ENCODE measurements around the gene PKDCC. TPM values are rescaled to one million over a fixed set of nuclear protein-coding genes. Genes with fewer than 3 reads are reported as not detected.

PKDCC gene
- total RNA-seq, 1 donor from 2014 or later, result 89.2 TPM

DNA sequence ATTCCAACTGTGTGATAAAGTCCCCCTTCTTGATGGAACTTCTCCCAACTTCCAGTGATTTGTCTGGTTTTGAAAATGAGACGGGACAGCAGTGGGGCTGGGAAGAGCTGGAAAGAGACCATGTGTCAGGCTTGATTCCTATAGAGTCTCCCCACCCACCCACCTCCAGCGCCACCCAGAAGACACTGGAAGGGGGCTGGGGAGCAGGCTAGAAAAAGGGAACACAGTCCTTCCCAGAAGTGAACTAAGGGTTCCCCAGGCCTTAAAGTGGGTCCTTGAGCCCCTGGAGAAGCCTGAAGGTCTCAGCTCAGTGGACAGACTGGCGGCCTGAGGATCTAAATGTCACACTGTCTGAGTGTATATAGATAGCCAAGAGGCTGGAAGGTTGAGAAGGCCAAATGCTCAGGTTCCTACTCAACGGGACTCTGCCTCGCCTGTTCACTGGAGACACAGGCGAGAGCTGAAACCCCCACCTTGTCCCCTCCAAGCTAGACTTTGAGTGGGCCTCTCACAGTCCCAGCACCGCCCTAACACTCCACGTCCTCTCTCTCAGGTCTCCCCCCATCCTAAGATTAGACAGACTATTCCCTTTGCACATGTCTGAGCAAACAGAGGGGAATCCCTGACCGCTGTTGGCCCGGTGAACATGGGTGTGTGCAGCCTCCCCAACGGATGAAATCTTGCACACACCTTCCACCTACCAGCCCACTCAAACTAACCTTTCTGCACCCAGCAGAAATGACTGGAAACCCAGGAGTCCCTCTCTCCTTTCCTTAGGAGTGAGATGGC lies 1.6 kb downstream of the PKDCC start:
- Histone ChIP-seq H3K9ac (ENCODE audit: low read depth in 1 of 3, low read length in 3 of 3) (peak overlapping the region; percentile 79 to 99 (median 97)), H3K27me3 (ENCODE audit: control insufficient read depth in 3 of 3, insufficient read depth in 3 of 3, low read length in 3 of 3) (no peaks in the 10 kb centered on the region)

DNA sequence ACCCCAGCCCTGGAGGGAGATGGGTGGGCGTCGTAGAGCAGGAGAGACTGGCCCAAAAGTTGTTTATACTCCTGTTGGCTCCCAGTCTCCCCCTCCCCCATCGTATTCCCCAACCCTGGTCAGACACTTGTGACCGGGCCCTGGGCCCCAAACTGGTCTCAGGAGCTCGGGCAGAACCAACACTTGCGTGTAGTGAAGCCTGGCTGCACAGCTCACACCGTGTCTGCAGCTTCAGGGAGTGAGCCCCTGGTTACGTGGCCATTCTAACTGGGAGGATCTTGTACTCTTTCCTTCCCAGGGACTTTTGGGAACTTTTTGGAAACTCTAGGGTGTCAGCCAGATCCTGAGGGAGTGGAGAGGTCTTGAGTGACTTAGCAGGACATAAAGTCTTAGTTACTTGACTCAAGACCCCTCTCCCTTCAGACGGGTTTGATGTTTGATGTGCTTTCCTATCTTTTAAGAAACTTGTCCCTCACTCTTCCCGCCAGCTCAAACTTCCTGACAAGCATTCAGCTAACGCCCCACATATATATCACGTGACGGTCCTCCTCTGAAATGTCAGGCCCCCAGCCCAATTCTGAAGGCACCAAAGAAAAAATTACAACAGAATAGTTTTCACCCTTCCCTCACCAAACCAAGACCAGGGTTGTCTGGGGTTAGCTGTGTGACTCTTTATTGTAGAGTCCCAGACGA lies 2.3 kb downstream of the PKDCC start:
- no peaks in the 10 kb centered on the region for H3K9me3 ChIP-seq (ENCODE audit: control insufficient read depth in 3 of 3, low read length in 3 of 3)
- no peaks in the 10 kb centered on the region for H3K27me3 ChIP-seq (ENCODE audit: control insufficient read depth in 3 of 3, insufficient read depth in 3 of 3, low read length in 3 of 3)
- H3K4me1 ChIP-seq (ENCODE audit: control insufficient read depth in 3 of 3, insufficient read depth in 3 of 3, low read length in 3 of 3), result peaks cover 57 to 66% (median 63%) of the 10 kb centered on the region in 3 donors
- H3K9ac ChIP-seq (ENCODE audit: low read depth in 1 of 3, low read length in 3 of 3), result peak overlapping the region; percentile 79 to 99 (median 97)
- peak overlapping the region; percentile 95 for H3K27ac ChIP-seq (ENCODE audit: low read depth, low read length)
- peak overlapping the region; percentile 69 to 98 (median 95) for H3K4me3 ChIP-seq (ENCODE audit: low read length in 3 of 3)
- H3K36me3 ChIP-seq (ENCODE audit: control insufficient read depth in 3 of 3, insufficient read depth in 3 of 3, low read length in 3 of 3), result peaks cover 14 to 22% (median 18%) of the 10 kb centered on the region in 3 donors

More for the DNA sequence above, 1.6 kb downstream of the PKDCC start:
- peak overlapping the region; percentile 95 for H3K27ac ChIP-seq (ENCODE audit: low read depth, low read length)
- H3K36me3 ChIP-seq (ENCODE audit: control insufficient read depth in 3 of 3, insufficient read depth in 3 of 3, low read length in 3 of 3), result peaks cover 8 to 16% (median 13%) of the 10 kb centered on the region in 3 donors
- H3K9me3 ChIP-seq (ENCODE audit: control insufficient read depth in 3 of 3, low read length in 3 of 3), result no peaks in the 10 kb centered on the region
- peaks cover 50 to 58% (median 55%) of the 10 kb centered on the region in 3 donors for H3K4me1 ChIP-seq (ENCODE audit: control insufficient read depth in 3 of 3, insufficient read depth in 3 of 3, low read length in 3 of 3)
- H3K4me3 ChIP-seq (ENCODE audit: low read length in 3 of 3), result peak overlapping the region; percentile 69 to 98 (median 95)

DNA sequence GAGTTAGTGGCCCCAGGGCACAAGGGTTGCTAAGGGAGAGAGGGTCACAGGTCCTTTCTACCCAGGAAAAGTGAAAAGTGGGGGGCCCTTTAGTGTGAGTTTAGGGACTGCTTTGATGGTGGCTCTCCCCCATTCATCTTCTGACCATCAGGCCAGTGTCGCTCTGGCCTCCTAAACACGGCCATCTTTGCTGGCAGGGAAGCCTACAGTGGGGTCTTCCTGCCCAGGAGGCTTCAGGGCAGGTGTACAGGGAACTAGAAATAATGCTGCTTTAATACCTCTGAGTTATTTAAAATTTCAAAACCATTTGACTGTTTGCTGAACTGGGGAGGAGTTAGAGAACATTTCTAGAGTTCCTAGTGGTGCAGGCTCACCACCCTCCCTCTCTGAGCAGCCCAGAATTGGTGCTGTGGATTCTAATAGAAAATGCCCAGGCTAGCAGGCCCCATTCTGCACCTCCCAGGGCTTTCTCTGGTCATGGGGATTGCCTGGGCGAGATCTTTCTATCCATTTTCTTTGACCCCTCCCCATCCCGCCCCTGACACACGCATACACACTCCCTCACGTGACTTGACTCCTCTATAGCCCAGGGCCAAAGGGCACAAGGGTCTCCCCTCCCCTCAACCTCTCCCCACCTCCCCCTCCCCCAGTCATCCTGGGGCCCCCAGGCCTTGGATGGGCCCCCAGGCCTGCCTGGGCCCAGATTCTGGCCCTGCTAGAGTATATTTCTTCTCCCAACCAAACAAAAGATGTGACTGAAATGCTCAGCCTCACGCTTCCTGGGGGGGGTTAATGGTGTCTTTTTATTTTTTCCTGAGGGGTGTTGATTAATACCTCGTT lies 3.1 kb downstream of the PKDCC start:
- Histone ChIP-seq H3K9ac (ENCODE audit: low read depth in 1 of 3, low read length in 3 of 3) (peak overlapping the region; percentile 79 to 99 (median 97)), H3K36me3 (ENCODE audit: control insufficient read depth in 3 of 3, insufficient read depth in 3 of 3, low read length in 3 of 3) (peaks cover 21 to 29% (median 22%) of the 10 kb centered on the region in 3 donors), H3K4me1 (ENCODE audit: control insufficient read depth in 3 of 3, insufficient read depth in 3 of 3, low read length in 3 of 3) (peaks cover 61 to 73% (median 68%) of the 10 kb centered on the region in 3 donors), H3K9me3 (ENCODE audit: control insufficient read depth in 3 of 3, low read length in 3 of 3) (no peaks in the 10 kb centered on the region), H3K27me3 (ENCODE audit: control insufficient read depth in 3 of 3, insufficient read depth in 3 of 3, low read length in 3 of 3) (no peaks in the 10 kb centered on the region), H3K4me3 (ENCODE audit: low read length in 3 of 3) (peak overlapping the region; percentile 69 to 98 (median 95)), H3K27ac (ENCODE audit: low read depth, low read length) (peak overlapping the region; percentile 95)

DNA sequence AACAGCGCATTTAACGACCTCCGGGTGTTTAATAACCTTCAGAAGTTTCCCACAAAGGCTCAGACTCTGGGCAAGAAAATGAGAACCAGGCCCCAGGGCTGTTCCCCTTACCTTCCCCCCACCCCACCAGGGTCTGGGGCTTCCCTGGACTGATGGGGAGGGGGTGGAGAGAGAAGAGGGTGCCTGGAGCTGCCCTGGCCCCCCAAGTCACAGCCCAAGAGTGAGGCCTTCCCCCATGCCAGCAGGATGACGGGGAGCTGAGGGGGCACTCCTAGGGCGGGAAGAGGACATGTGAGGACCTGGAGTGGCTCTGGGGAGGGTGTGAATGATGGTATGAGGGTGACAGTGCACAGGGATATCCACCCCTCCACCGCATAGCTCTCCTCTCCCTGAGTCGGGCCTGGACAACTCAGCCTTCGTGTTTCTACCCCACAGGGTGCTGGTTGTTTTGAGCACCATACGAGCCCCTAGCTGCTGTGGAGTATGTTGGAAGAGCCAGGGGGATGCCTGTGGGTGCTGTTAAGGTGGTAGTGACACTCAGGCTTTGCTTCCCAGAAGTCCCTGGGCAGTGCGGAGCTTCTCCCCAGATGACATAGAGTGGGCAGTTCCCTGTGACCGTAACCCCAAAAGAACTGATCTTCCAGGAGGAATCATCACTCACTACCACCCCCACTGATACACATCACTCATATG lies 3.9 kb downstream of the PKDCC start:
- Histone ChIP-seq H3K27ac (ENCODE audit: low read depth, low read length) (peak overlapping the region; percentile 95), H3K27me3 (ENCODE audit: control insufficient read depth in 3 of 3, insufficient read depth in 3 of 3, low read length in 3 of 3) (no peaks in the 10 kb centered on the region), H3K36me3 (ENCODE audit: control insufficient read depth in 3 of 3, insufficient read depth in 3 of 3, low read length in 3 of 3) (peaks cover 22 to 36% (median 29%) of the 10 kb centered on the region in 3 donors), H3K4me1 (ENCODE audit: control insufficient read depth in 3 of 3, insufficient read depth in 3 of 3, low read length in 3 of 3) (peaks cover 65 to 74% (median 69%) of the 10 kb centered on the region in 3 donors), H3K4me3 (ENCODE audit: low read length in 3 of 3) (peak overlapping the region; percentile 66 to 98 (median 95)), H3K9ac (ENCODE audit: low read depth in 1 of 3, low read length in 3 of 3) (peak overlapping the region; percentile 79 to 99 (median 97)), H3K9me3 (ENCODE audit: control insufficient read depth in 3 of 3, low read length in 3 of 3) (no peaks in the 10 kb centered on the region)

DNA sequence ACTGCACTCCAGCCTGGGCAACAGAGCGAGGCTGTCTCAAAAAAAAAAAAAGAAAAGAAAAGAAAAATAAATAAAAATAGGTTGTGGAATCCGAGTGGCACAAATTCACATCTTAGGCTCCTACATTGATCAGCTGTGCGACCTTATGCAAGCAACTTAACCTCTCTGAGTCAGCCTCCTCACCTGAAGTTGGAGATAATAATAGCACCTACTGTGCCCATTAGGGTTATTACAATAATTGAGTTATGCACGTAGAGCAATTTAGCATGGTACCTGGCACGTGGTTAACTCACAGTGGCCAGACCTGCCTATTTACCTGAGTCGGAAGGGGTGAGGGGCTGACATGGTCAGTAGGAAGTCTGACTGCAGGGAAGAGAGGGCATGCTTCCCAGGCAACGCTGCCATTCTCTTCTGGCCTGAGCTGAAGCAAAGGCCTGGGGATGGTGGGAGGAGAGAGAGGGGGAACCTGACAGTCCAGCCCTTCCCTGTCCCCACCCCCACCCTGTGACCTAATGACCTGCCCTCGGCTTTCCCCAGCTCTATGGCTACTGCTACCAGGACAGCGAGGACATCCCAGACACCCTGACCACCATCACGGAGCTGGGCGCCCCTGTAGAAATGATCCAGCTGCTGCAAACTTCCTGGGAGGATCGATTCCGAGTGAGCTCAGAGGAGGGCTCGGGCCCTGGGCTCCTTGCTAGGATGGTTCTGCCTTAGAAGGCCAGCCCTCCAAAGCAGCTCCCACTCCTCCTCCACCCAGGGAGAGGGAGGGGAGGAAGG lies 5.1 kb downstream of the PKDCC start:
- H3K4me1 ChIP-seq (ENCODE audit: control insufficient read depth in 3 of 3, insufficient read depth in 3 of 3, low read length in 3 of 3), result peaks cover 72 to 81% (median 76%) of the 10 kb centered on the region in 3 donors

DNA sequence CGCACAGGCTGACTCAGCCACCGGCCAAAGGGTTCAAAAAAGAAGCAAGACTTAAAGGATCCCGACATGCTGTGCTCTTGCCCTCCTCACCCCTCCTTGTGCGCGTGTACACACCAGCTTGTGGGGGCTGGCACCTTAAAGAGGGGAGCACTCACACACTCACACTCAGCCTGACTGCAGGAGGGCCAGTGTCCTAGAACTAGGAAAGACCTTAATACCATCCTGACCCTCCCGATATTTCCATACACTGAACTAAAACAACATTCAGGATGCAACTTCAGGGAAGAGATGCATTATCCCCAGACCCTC lies 5.6 kb downstream of the PKDCC start:
- Histone ChIP-seq H3K36me3 (ENCODE audit: control insufficient read depth in 3 of 3, insufficient read depth in 3 of 3, low read length in 3 of 3) (peaks cover 37 to 52% (median 44%) of the 10 kb centered on the region in 3 donors), H3K9ac (ENCODE audit: low read depth in 1 of 3, low read length in 3 of 3) (peak overlapping the region; percentile 66 to 83 (median 79)), H3K4me3 (ENCODE audit: low read length in 3 of 3) (peak overlapping the region; percentile 49 to 63 (median 60))

More for the DNA sequence above, 5.1 kb downstream of the PKDCC start:
- H3K9me3 ChIP-seq (ENCODE audit: control insufficient read depth in 3 of 3, low read length in 3 of 3), result no peaks in the 10 kb centered on the region
- H3K4me3 ChIP-seq (ENCODE audit: low read length in 3 of 3), result peak overlapping the region; percentile 49 to 63 (median 60)
- peak overlapping the region; percentile 95 for H3K27ac ChIP-seq (ENCODE audit: low read depth, low read length)
- H3K27me3 ChIP-seq (ENCODE audit: control insufficient read depth in 3 of 3, insufficient read depth in 3 of 3, low read length in 3 of 3), result no peaks in the 10 kb centered on the region
- peaks cover 34 to 48% (median 41%) of the 10 kb centered on the region in 3 donors for H3K36me3 ChIP-seq (ENCODE audit: control insufficient read depth in 3 of 3, insufficient read depth in 3 of 3, low read length in 3 of 3)
- peak overlapping the region; percentile 66 to 83 (median 79) for H3K9ac ChIP-seq (ENCODE audit: low read depth in 1 of 3, low read length in 3 of 3)

DNA sequence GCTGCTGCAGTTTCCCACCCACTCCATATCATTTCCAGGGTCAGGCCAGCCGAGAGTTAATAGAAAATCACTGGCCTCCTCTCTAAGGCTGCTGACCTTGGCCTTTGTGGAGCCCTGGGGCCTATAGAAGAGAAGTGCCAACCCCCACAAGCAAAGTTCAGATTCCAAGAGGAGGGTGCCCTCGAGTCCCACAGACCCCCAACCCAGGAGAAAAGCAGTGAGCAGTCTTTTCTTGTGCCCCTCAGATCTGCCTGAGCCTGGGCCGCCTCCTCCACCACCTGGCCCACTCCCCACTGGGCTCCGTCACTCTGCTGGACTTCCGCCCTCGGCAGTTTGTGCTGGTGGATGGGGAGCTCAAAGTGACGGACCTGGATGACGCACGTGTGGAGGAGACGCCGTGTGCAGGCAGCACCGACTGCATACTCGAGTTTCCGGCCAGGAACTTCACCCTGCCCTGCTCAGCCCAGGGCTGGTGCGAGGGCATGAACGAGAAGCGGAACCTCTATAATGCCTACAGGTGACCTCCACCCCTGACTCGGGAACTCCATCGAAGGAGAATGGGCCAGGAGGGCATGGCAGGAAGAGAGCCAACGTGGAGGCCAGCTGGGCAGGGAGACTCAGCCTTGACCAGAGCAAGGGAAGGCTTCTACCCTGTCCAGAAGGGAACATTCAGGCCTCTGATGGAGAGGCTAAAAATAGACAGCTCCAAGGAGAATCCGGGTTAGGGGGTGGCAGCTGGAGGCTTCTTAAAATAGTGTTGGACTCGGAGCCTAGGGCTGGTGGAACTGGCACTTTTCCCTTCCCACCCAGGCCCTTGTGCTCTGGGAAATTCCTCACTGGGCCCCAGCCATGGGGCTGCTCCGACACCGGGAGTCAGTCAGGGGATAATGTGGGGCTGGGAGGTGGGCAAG lies 6.2 kb downstream of the PKDCC start:
- peak overlapping the region; percentile 95 for H3K27ac ChIP-seq (ENCODE audit: low read depth, low read length)
- peak overlapping the region; percentile 55 to 63 (median 63) for H3K4me3 ChIP-seq (ENCODE audit: low read length in 3 of 3)
- peak overlapping the region; percentile 76 to 83 (median 79) for H3K9ac ChIP-seq (ENCODE audit: low read depth in 1 of 3, low read length in 3 of 3)
- H3K9me3 ChIP-seq (ENCODE audit: control insufficient read depth in 3 of 3, low read length in 3 of 3), result no peaks in the 10 kb centered on the region
- no peaks in the 10 kb centered on the region for H3K27me3 ChIP-seq (ENCODE audit: control insufficient read depth in 3 of 3, insufficient read depth in 3 of 3, low read length in 3 of 3)
- H3K4me1 ChIP-seq (ENCODE audit: control insufficient read depth in 3 of 3, insufficient read depth in 3 of 3, low read length in 3 of 3), result peaks cover 74 to 84% (median 80%) of the 10 kb centered on the region in 3 donors
- H3K36me3 ChIP-seq (ENCODE audit: control insufficient read depth in 3 of 3, insufficient read depth in 3 of 3, low read length in 3 of 3), result peaks cover 43 to 54% (median 51%) of the 10 kb centered on the region in 3 donors

More for the DNA sequence above, 5.6 kb downstream of the PKDCC start:
- H3K27me3 ChIP-seq (ENCODE audit: control insufficient read depth in 3 of 3, insufficient read depth in 3 of 3, low read length in 3 of 3), result no peaks in the 10 kb centered on the region
- H3K4me1 ChIP-seq (ENCODE audit: control insufficient read depth in 3 of 3, insufficient read depth in 3 of 3, low read length in 3 of 3), result peaks cover 73 to 82% (median 78%) of the 10 kb centered on the region in 3 donors
- H3K27ac ChIP-seq (ENCODE audit: low read depth, low read length), result peak overlapping the region; percentile 95
- no peaks in the 10 kb centered on the region for H3K9me3 ChIP-seq (ENCODE audit: control insufficient read depth in 3 of 3, low read length in 3 of 3)
